ENCODE results near the gene MST1. TPM values are rescaled to one million over a fixed set of nuclear protein-coding genes. Genes with fewer than 3 reads are reported as not detected.

The MST1 gene
- total and polyA plus RNA-seq, 9 of the 15 experiments (the other 6 are each of a cell fraction or from before 2014, with no cell fraction given) = 0.08 to 1.8 (median 0.40) TPM

DNA sequence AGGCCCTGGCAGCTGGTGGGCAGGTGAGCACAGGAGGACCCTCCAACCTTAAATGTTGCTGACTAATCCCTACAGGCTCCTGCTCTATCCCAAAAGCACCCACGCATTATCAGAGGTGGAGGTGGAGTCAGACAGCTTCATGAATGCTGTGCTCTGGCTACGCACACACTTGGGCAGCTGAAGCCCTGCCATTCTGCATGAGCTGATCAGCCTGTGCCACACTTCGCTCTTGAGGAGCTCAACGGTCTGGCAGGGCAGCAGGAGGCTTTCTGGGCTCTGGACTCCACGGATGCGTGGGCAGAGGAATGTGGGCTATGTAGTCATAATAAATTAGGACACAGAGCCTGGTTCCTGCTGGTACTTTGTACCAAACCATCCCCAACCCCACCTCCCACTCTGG, 6.1 kb downstream of the MST1 start (continued):
- TF ChIP-seq DACH1 (IDR thresholded peaks at IDR 0.05; ENCODE audit: partially characterized antibody) (no peak), ATF2 (CRISPR knock-in tag; IDR thresholded peaks at IDR 0.05) (no peak), CEBPZ (IDR thresholded peaks at IDR 0.05; ENCODE audit: borderline replicate concordance, low read depth, low read length) (no peak)

DNA sequence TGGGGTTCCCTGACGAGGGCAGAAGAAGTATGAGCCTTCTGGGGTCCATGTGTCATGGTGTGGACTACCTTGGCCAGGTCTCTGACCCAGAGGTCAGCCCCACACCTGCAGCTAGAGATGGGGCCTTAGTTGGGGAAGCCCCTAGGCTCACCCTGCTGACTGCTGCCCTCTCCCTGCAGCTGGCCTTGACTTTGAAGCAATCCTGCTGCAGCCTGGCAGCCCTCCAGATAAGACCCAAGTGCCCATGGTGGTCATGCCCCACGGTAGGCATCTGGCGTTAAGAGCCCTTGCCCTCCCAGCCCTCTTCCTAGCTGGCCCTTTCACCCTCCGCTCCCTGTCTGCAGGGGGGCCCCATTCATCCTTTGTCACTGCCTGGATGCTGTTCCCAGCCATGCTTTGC, 7.7 kb downstream of the MST1 start:
- peaks cover 0 to 9% of the 10 kb centered on the region in 2 experiments; a peak in 2 of 5 replicates for H3K4me1 ChIP-seq (replicated peaks in 1 of 2; ENCODE audit: control insufficient read depth in 2 of 2, insufficient read depth in 2 of 2, low read length in 2 of 2)
- H3K9me3 ChIP-seq (replicated peaks; ENCODE audit: control insufficient read depth, insufficient read depth, low read depth, low read length) = no peaks in the 10 kb centered on the region
- no peaks in the 10 kb centered on the region for H3K27me3 ChIP-seq (ENCODE audit: control insufficient read depth in 2 of 2, insufficient read depth in 2 of 2, low read length in 2 of 2)
- in situ Hi-C loops (cut with MboI) = no loop called here
- FAIRE-seq = no peak
- H3K4me2 ChIP-seq (ENCODE audit: insufficient read depth, low read length) = no peak overlapping the region
- no TSS peak for BruUV-seq (replicated peaks)
- ChIA-PET POLR2A (no interaction called here), CTCF (ENCODE audit: low intra/inter-chr PET ratio) (no interaction called here)
- H2AFZ ChIP-seq (ENCODE audit: low read depth, low read length) = no peak overlapping the region
- no peaks in the 10 kb centered on the region for H4K20me1 ChIP-seq (replicated peaks; ENCODE audit: control insufficient read depth, insufficient read depth, low read length)
- H3K79me2 ChIP-seq (ENCODE audit: control insufficient read depth, insufficient read depth, low read length) = no peaks in the 10 kb centered on the region
- H3K27ac ChIP-seq (ENCODE audit: extremely low read depth, low read depth, low read length) = no peak overlapping the region
- DNase-seq (ENCODE audit: extremely low read depth in 1 of 4, low spot score in 3 of 4) = no peak
- H3K9me1 ChIP-seq (ENCODE audit: control insufficient read depth, insufficient read depth, low read length) = peaks cover 3% of the 10 kb centered on the region
- WGBS (ENCODE audit: insufficient coverage, low coverage, missing lambda C conversion rate) = 92% methylated on average over 2 of the region's 4 CpGs
- H3K4me3 ChIP-seq = no peak overlapping the region
- intact Hi-C loops (cut with micrococcal nuclease) = no loop called here
- H3K36me3 ChIP-seq (ENCODE audit: control insufficient read depth, insufficient read depth, low read length) = peaks cover 74% of the 10 kb centered on the region; the same call in 2 of the 3 replicates
- H3K9ac ChIP-seq (ENCODE audit: insufficient read depth in 1 of 2, low read depth in 2 of 2, low read length in 2 of 2) = no peak overlapping the region
- no peak for ATAC-seq
- TF ChIP-seq SMAD2 (IDR thresholded peaks at IDR 0.05; ENCODE audit: low read depth, low read length) (no peak), CLOCK (CRISPR knock-in tag; IDR thresholded peaks at IDR 0.05; ENCODE audit: borderline replicate concordance) (no peak), NFATC3 (IDR thresholded peaks at IDR 0.05) (no peak), ZNF696 (CRISPR knock-in tag; conservative IDR thresholded peaks at IDR 0.05) (no peak), NCOA6 (IDR thresholded peaks at IDR 0.05) (no peak), AFF4 (CRISPR knock-in tag; IDR thresholded peaks at IDR 0.05) (no peak), HDAC1 (IDR thresholded peaks at IDR 0.05) (no peak)
